Brain microvascular endothelial cell (primary cell): ENCODE data around the gene AREG.

Experiments
- DNase-seq: peaks from one replicate; pipeline ENCODE4 v3.0.0-alpha.2; 2020
- H3K27ac ChIP-seq: fragments of 250-450 bp; sonication (Bioruptor Pico); 2 replicates; pipeline ENCODE4 v1.5.1; 2020; ENCODE audit warnings: mild to moderate bottlenecking, moderate library complexity
- H3K27me3 ChIP-seq: fragments of 250-450 bp; sonication (Bioruptor Pico); replicated peaks from 2 replicates; pipeline ENCODE4 v1.5.1; 2020; ENCODE audit warnings: mild to moderate bottlenecking
- H3K36me3 ChIP-seq: fragments of 250-450 bp; sonication (Bioruptor Pico); replicated peaks from 2 replicates; pipeline ENCODE4 v1.5.1; 2020; ENCODE audit warnings: mild to moderate bottlenecking
- H3K4me3 ChIP-seq: 2 replicates; pipeline ENCODE4 v1.5.1; 2011; ENCODE audit warnings: low read depth, mild to moderate bottlenecking, control low read depth, low read length, moderate library complexity
- CTCF ChIP-seq: IDR thresholded peaks from 2 replicates; pipeline ENCODE4 v1.5.1; 2011; ENCODE audit warnings: low read depth, mild to moderate bottlenecking, moderate library complexity, low read length, control low read depth, inconsistent platforms; ENCODE audit errors: missing control alignments
- in situ Hi-C: cut with HindIII; loops from 2 replicates; pipeline ENCODE4 v1.10.0; 2017; ENCODE audit warnings: low sequenced_read_pairs, low pct_ligation_motif_present

AREG gene

DNA sequence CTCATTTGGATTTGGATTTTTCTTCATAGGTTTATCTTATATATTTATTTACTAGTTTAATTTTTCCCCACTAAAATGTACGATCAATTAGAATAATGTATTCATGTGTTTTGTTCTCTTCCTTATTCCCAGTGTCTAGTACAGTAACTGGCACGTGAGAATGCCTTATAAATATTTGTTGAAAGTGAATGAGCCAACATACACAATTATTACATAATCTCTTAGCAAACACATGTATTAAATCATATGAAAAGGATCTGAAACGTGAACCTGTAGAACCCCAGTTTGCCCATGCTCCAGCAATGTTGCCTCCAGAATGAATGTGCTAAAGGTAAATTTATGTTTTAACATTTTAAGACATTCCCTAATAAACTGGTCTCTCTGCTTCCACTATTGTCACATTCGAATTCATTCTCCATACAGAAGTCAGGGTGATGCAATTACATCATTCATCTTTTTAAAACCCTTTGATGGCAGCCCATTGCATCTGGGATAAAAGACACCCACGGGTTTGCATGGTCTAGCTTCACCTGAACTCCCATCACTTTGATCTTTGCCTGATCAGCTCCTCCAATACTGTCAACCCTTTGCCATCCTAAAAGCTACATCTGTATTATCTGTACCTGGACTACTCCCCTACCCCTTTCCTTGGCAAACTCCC, 30.7 kb upstream of the AREG start:
- no peak for TF ChIP-seq CTCF
- no peak for DNase-seq
- H3K36me3 ChIP-seq, result no peaks in the 10 kb centered on the region
- in situ Hi-C loops, result no loop called here
- H3K27me3 ChIP-seq, result no peaks in the 10 kb centered on the region
- H3K4me3 ChIP-seq, result no peak overlapping the region
- H3K27ac ChIP-seq, result no peak overlapping the region

GRCh38 chr4:74415602-74416300, 29.2 kb upstream of the AREG start:
- H3K27me3 ChIP-seq, result no peaks in the 10 kb centered on the region
- no peak for TF ChIP-seq CTCF
- in situ Hi-C loops, result no loop called here
- no peak overlapping the region for H3K27ac ChIP-seq
- H3K36me3 ChIP-seq, result no peaks in the 10 kb centered on the region
- no peak for DNase-seq
- no peak overlapping the region for H3K4me3 ChIP-seq

GRCh38 chr4:74418063-74418670, 26.8 kb upstream of the AREG start:
- Histone ChIP-seq H3K27ac (peak overlapping the region; percentile 42), H3K36me3 (no peaks in the 10 kb centered on the region), H3K27me3 (no peaks in the 10 kb centered on the region), H3K4me3 (no peak overlapping the region)
- in situ Hi-C loops, result no loop called here
- no peak for TF ChIP-seq CTCF
- DNase-seq, result peak; percentile 91

GRCh38 chr4:74420863-74421262, 24.1 kb upstream of the AREG start:
- Histone ChIP-seq H3K4me3 (no peak overlapping the region), H3K27ac (no peak overlapping the region), H3K27me3 (no peaks in the 10 kb centered on the region), H3K36me3 (no peaks in the 10 kb centered on the region)
- no peak for DNase-seq
- in situ Hi-C loops, result no loop called here
- TF ChIP-seq CTCF, result no peak

DNA sequence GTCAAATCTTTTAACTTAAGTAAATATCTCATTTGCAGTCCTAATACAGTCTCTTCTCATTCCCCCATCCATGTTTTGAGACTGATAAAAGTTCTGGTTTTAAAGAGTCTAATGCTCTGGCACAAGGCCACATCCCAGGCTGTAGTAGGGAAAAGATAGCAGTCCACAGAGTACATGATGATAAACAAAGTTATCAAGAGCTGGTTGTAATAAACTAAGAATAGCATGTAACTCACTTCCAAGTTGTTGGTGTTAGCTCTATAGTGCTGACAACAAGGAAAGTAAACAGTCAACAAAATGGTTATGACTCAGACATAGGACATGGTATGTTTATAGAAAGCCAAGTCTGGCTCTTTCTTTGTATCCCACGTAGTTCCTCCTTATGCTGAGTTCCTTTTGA, 21.8 kb upstream of the AREG start:
- in situ Hi-C loops, result no loop called here
- Histone ChIP-seq H3K27me3 (no peaks in the 10 kb centered on the region), H3K27ac (no peak overlapping the region), H3K36me3 (no peaks in the 10 kb centered on the region), H3K4me3 (no peak overlapping the region)
- peak; percentile 59 for DNase-seq
- no peak for TF ChIP-seq CTCF

- Histone ChIP-seq H3K27ac (no peak overlapping the region), H3K36me3 (no peaks in the 10 kb centered on the region), H3K4me3 (no peak overlapping the region), H3K27me3 (no peaks in the 10 kb centered on the region)
- DNase-seq, result no peak
- TF ChIP-seq CTCF, result no peak
- in situ Hi-C loops, result no loop called here
These were observed 20.8 kb upstream of the AREG start for GRCh38 chr4:74424111-74424510.
